ENCODE measurements around the gene PRICKLE1. TPM values are rescaled to one million over a fixed set of nuclear protein-coding genes. Genes with fewer than 3 reads are reported as not detected.

The PRICKLE1 gene
- total RNA-seq, 1 experiment from 2014 or later, result 7.0 TPM

- no peaks in the 10 kb centered on the region for H3K27me3 ChIP-seq (ENCODE audit: insufficient read depth, low read depth)
- no peaks in the 10 kb centered on the region for H3K36me3 ChIP-seq (ENCODE audit: low read depth)
- no peaks in the 10 kb centered on the region for H3F3A ChIP-seq (ENCODE audit: insufficient read depth, low read depth)
- no peaks in the 10 kb centered on the region for H3K4me1 ChIP-seq (replicated peaks; ENCODE audit: insufficient read depth)
- POLR2A ChIA-PET (ENCODE audit: unreplicated experiment), result no interaction called here
- H4K20me1 ChIP-seq (ENCODE audit: insufficient read depth), result no peaks in the 10 kb centered on the region
- H2AFZ ChIP-seq, result no peak overlapping the region
- no peaks in the 10 kb centered on the region for H3K9me3 ChIP-seq (ENCODE audit: insufficient read depth, low read depth)
- intact Hi-C loops (cut with micrococcal nuclease; ENCODE audit: unreplicated experiment), result no loop called here
- no TSS peak for BruUV-seq (replicated peaks)
- H3K9me2 ChIP-seq (ENCODE audit: insufficient read depth), result no peaks in the 10 kb centered on the region
- no peaks in the 10 kb centered on the region for H3K79me2 ChIP-seq (ENCODE audit: low read depth)
- no peak overlapping the region for H3K4me2 ChIP-seq
- DNase-seq, result no peak
- H3K4me3 ChIP-seq, result no peak overlapping the region
- H3K27ac ChIP-seq, result no peak overlapping the region
- TF ChIP-seq CTCF (conservative IDR thresholded peaks at IDR 0.05) (no peak), EZH2 (IDR thresholded peaks at IDR 0.05; ENCODE audit: low read depth) (no peak)
- CTCF ChIA-PET, result no interaction called here
Observed at GRCh38 chr12:42508913-42509460, 80.6 kb downstream of the PRICKLE1 start.

GRCh38 chr12:42507565-42507964 lies 82.0 kb downstream of the PRICKLE1 start:
- POLR2A ChIA-PET (ENCODE audit: unreplicated experiment), result no interaction called here
- no TSS peak for BruUV-seq (replicated peaks)

GRCh38 chr12:42507081-42507480 lies 82.5 kb downstream of the PRICKLE1 start:
- BruUV-seq (replicated peaks), result no TSS peak
- TF ChIP-seq CTCF (conservative IDR thresholded peaks at IDR 0.05), result no peak
- TF ChIP-seq EZH2 (IDR thresholded peaks at IDR 0.05; ENCODE audit: low read depth), result no peak
- no peak overlapping the region for H2AFZ ChIP-seq
- no peaks in the 10 kb centered on the region for H3K9me2 ChIP-seq (ENCODE audit: insufficient read depth)
- H3K27ac ChIP-seq, result no peak overlapping the region
- no peaks in the 10 kb centered on the region for H3K36me3 ChIP-seq (ENCODE audit: low read depth)
- H3K79me2 ChIP-seq (ENCODE audit: low read depth), result no peaks in the 10 kb centered on the region
- no peak overlapping the region for H3K4me2 ChIP-seq
- no peaks in the 10 kb centered on the region for H4K20me1 ChIP-seq (ENCODE audit: insufficient read depth)
- intact Hi-C loops (cut with micrococcal nuclease; ENCODE audit: unreplicated experiment), result no loop called here
- no peak for DNase-seq
- no peaks in the 10 kb centered on the region for H3F3A ChIP-seq (ENCODE audit: insufficient read depth, low read depth)
- H3K4me3 ChIP-seq, result no peak overlapping the region
- H3K9me3 ChIP-seq (ENCODE audit: insufficient read depth, low read depth), result no peaks in the 10 kb centered on the region
- ChIA-PET CTCF (no interaction called here), POLR2A (ENCODE audit: unreplicated experiment) (no interaction called here)
- H3K4me1 ChIP-seq (replicated peaks; ENCODE audit: insufficient read depth), result no peaks in the 10 kb centered on the region
- no peaks in the 10 kb centered on the region for H3K27me3 ChIP-seq (ENCODE audit: insufficient read depth, low read depth)

More at GRCh38 chr12:42507565-42507964, 82.0 kb downstream of the PRICKLE1 start:
- no peak for TF ChIP-seq EZH2 (IDR thresholded peaks at IDR 0.05; ENCODE audit: low read depth)
- no peak for TF ChIP-seq CTCF (conservative IDR thresholded peaks at IDR 0.05)
- H3K4me1 ChIP-seq (replicated peaks; ENCODE audit: insufficient read depth), result no peaks in the 10 kb centered on the region
- H3F3A ChIP-seq (ENCODE audit: insufficient read depth, low read depth), result no peaks in the 10 kb centered on the region
- no peaks in the 10 kb centered on the region for H3K79me2 ChIP-seq (ENCODE audit: low read depth)
- H3K9me3 ChIP-seq (ENCODE audit: insufficient read depth, low read depth), result no peaks in the 10 kb centered on the region
- H3K9me2 ChIP-seq (ENCODE audit: insufficient read depth), result no peaks in the 10 kb centered on the region
- intact Hi-C loops (cut with micrococcal nuclease; ENCODE audit: unreplicated experiment), result no loop called here
- no peaks in the 10 kb centered on the region for H4K20me1 ChIP-seq (ENCODE audit: insufficient read depth)
- no peak overlapping the region for H3K4me3 ChIP-seq
- no peak for DNase-seq
- H3K27ac ChIP-seq, result no peak overlapping the region
- no peak overlapping the region for H3K4me2 ChIP-seq
- CTCF ChIA-PET, result no interaction called here
- H3K36me3 ChIP-seq (ENCODE audit: low read depth), result no peaks in the 10 kb centered on the region
- no peaks in the 10 kb centered on the region for H3K27me3 ChIP-seq (ENCODE audit: insufficient read depth, low read depth)
- H2AFZ ChIP-seq, result no peak overlapping the region

Measured in PC-9 (cell line).